ENCODE results near the gene RBMXL2.

Gene RBMXL2

GRCh38 chr11:7088921-7089320 is at the start of gene RBMXL2:
Gene RBMXL2, plus strand, starts transcription at chr11:7088998. Its CDS starts 123 bp downstream, at chr11:7089121.
- DNase-seq = no peak

- DNase-seq = no peak
Measured at GRCh38 chr11:7046474-7047175, 42.2 kb upstream of the RBMXL2 start.

- no peak for DNase-seq
Measured at GRCh38 chr11:7050191-7050590, 38.6 kb upstream of the RBMXL2 start.

- DNase-seq = no peak
Measured at GRCh38 chr11:7056828-7057513, 31.8 kb upstream of the RBMXL2 start.

- no peak for DNase-seq
Measured at GRCh38 chr11:7057641-7058040, 31.2 kb upstream of the RBMXL2 start.

GRCh38 chr11:7060868-7061267 is 27.9 kb upstream of the RBMXL2 start:
- no peak for DNase-seq

GRCh38 chr11:7062534-7062933 is 26.3 kb upstream of the RBMXL2 start:
- DNase-seq = no peak

GRCh38 chr11:7072401-7073028 is 16.3 kb upstream of the RBMXL2 start:
- no peak for DNase-seq

GRCh38 chr11:7077101-7077500 is 11.7 kb upstream of the RBMXL2 start:
- DNase-seq = no peak

GRCh38 chr11:7079545-7080135 is 9.2 kb upstream of the RBMXL2 start:
- no peak for DNase-seq

GRCh38 chr11:7080900-7081299 is 7.9 kb upstream of the RBMXL2 start:
- DNase-seq = no peak

GRCh38 chr11:7081441-7081840 is 7.4 kb upstream of the RBMXL2 start:
- DNase-seq = no peak

- no peak for DNase-seq
Measured at GRCh38 chr11:7089328-7090251, 792 bp downstream of the RBMXL2 start.

GRCh38 chr11:7098235-7098832 is 9.5 kb downstream of the RBMXL2 start:
- DNase-seq = no peak

GRCh38 chr11:7115780-7116179 is 27.0 kb downstream of the RBMXL2 start:
- no peak for DNase-seq

- no peak for DNase-seq
Measured at GRCh38 chr11:7116370-7116769, 27.6 kb downstream of the RBMXL2 start.

- no peak for DNase-seq
Measured at GRCh38 chr11:7138051-7138450, 49.3 kb downstream of the RBMXL2 start.
